Left lobe of liver (tissue), 2 donors: ENCODE results near the gene MT1A. TPM values are rescaled to one million over a fixed set of nuclear protein-coding genes. Genes with fewer than 3 reads are reported as not detected.

Experiments
- ATAC-seq: fragments of 200-7000 bp; cut with Tn5 transposase; one replicate; pipeline ENCODE4 v1.9.1; 2020; ENCODE audit warnings: mild to moderate bottlenecking, moderate library complexity
- DNase-seq: peaks from one replicate; pipeline ENCODE4 v3.0.0-alpha.2; 2020; ENCODE audit warnings: low spot score
- total RNA-seq: library from RNA; stranded (reverse); gene quantifications from one replicate; pipeline ENCODE4 v1.2.1, GENCODE V29; 2021
- donor health status: DM: no; HTN: no; CAD: no; lungs with moderate emphysema.
- donor health status: DM: no; HTN: yes; CAD: no.

Gene MT1A
- total RNA-seq: 141 TPM

- ATAC-seq (peak; percentile 81), DNase-seq (peak; percentile 96)
Measured at GRCh38 chr16:56637814-56638750, at the start of gene MT1A. TSS of gene MT1A (plus strand) at chr16:56638666. CDS start at chr16:56638739, 73 bp downstream.

GRCh38 chr16:56588781-56589140 lies 49.7 kb upstream of the MT1A start:
- DNase-seq: no peak
- no peak for ATAC-seq

GRCh38 chr16:56589141-56590039 lies 49.1 kb upstream of the MT1A start, which contains the start of gene MT3:
TSS of gene MT3 (plus strand) at chr16:56589528. CDS start at chr16:56589591, 63 bp downstream.
- DNase-seq (no peak), ATAC-seq (peak; percentile 64)

GRCh38 chr16:56591377-56592060 lies 46.9 kb upstream of the MT1A start:
- ATAC-seq: no peak
- DNase-seq: no peak

- ATAC-seq (no peak), DNase-seq (no peak)
Measured at GRCh38 chr16:56593573-56594291, 44.7 kb upstream of the MT1A start.

- no peak for DNase-seq
- no peak for ATAC-seq
Measured at GRCh38 chr16:56594292-56594619, 44.2 kb upstream of the MT1A start.

- peak; percentile 81 for ATAC-seq
- DNase-seq: no peak
Measured at GRCh38 chr16:56600398-56600999, 38.0 kb upstream of the MT1A start.

- ATAC-seq (no peak), DNase-seq (no peak)
Measured at GRCh38 chr16:56601325-56601724, 37.1 kb upstream of the MT1A start.

- ATAC-seq: peak; percentile 14
- no peak for DNase-seq
Measured at GRCh38 chr16:56603589-56603988, 34.9 kb upstream of the MT1A start.

- no peak for ATAC-seq
- no peak for DNase-seq
Measured at GRCh38 chr16:56604966-56605365, 33.5 kb upstream of the MT1A start.

GRCh38 chr16:56605475-56605874 lies 33.0 kb upstream of the MT1A start:
- ATAC-seq: no peak
- no peak for DNase-seq

GRCh38 chr16:56606071-56606475 lies 32.4 kb upstream of the MT1A start:
- DNase-seq: peak; percentile 65

GRCh38 chr16:56606476-56607108 lies 31.9 kb upstream of the MT1A start:
- DNase-seq: no peak

More at GRCh38 chr16:56606071-56606475, 32.4 kb upstream of the MT1A start:
- no peak for ATAC-seq

GRCh38 chr16:56607109-56607618 lies 31.3 kb upstream of the MT1A start:
- ATAC-seq: peak; percentile 4

More at GRCh38 chr16:56606476-56607108, 31.9 kb upstream of the MT1A start:
- ATAC-seq: peak; percentile 3

GRCh38 chr16:56607675-56608042 lies 30.8 kb upstream of the MT1A start:
- DNase-seq (no peak), ATAC-seq (no peak)

More at GRCh38 chr16:56607109-56607618, 31.3 kb upstream of the MT1A start:
- DNase-seq: peak; percentile 81

GRCh38 chr16:56608043-56608875 lies 30.2 kb upstream of the MT1A start, which contains the start of gene MT2A:
TSS of gene MT2A (plus strand) at chr16:56608584. CDS start at chr16:56608656, 72 bp downstream.
- ATAC-seq: peak; percentile 65
- peak; percentile 98 for DNase-seq

GRCh38 chr16:56608876-56609462 lies 29.5 kb upstream of the MT1A start:
- ATAC-seq: peak; percentile 1

GRCh38 chr16:56609463-56609921 lies 29.0 kb upstream of the MT1A start:
- peak; percentile 81 for DNase-seq
- ATAC-seq: peak; percentile 9

More at GRCh38 chr16:56608876-56609462, 29.5 kb upstream of the MT1A start:
- DNase-seq: no peak
